NCI-H748 (cell line): ENCODE results near the gene SERTAD3.
"Not testable (repeated sequence)": the region's sequence is repeated elsewhere in the genome, so short reads cannot be mapped to it uniquely, and the experiment has no call there.

ENCODE experiments used
- DNase-seq: peaks from one replicate; lab custom pipeline; 2025; ENCODE audit not compliant: unreplicated experiment; lab: John Stamatoyannopoulos, UW

Gene SERTAD3

GRCh38 chr19:40428197-40428596, 15.9 kb downstream of the SERTAD3 start:
- DNase-seq, result not testable (repeated sequence)

- DNase-seq, result peak; percentile 100
Measured at GRCh38 chr19:40425450-40426287, 18.5 kb downstream of the SERTAD3 start, which contains the start of gene SERTAD1. SERTAD1 (minus strand) TSS chr19:40425992; CDS start chr19:40423546, 2,446 bp downstream.

GRCh38 chr19:40424637-40425449, 19.3 kb downstream of the SERTAD3 start:
- DNase-seq, result no peak

GRCh38 chr19:40423938-40424337, 20.2 kb downstream of the SERTAD3 start:
- DNase-seq, result no peak

GRCh38 chr19:40422748-40423566, 21.2 kb downstream of the SERTAD3 start:
- DNase-seq, result no peak

GRCh38 chr19:40421993-40422747, 22.0 kb downstream of the SERTAD3 start:
- no peak for DNase-seq

GRCh38 chr19:40420766-40421765, 23.1 kb downstream of the SERTAD3 start:
- peak; percentile 90 for DNase-seq

- DNase-seq, result no peak
Measured at GRCh38 chr19:40420451-40420765, 23.7 kb downstream of the SERTAD3 start.

GRCh38 chr19:40419780-40420179, 24.4 kb downstream of the SERTAD3 start:
- DNase-seq, result no peak

GRCh38 chr19:40419066-40419612, 25.0 kb downstream of the SERTAD3 start:
- DNase-seq, result no peak

GRCh38 chr19:40418040-40418439, 26.1 kb downstream of the SERTAD3 start:
- no peak for DNase-seq

- DNase-seq, result no peak
Measured at GRCh38 chr19:40417643-40417981, 26.5 kb downstream of the SERTAD3 start.

- no peak for DNase-seq
Measured at GRCh38 chr19:40416918-40417642, 27.1 kb downstream of the SERTAD3 start.

- no peak for DNase-seq
Measured at GRCh38 chr19:40415768-40416167, 28.4 kb downstream of the SERTAD3 start.

GRCh38 chr19:40414542-40415535, 29.3 kb downstream of the SERTAD3 start:
- DNase-seq, result no peak

- DNase-seq, result no peak
Measured at GRCh38 chr19:40413291-40413845, 30.8 kb downstream of the SERTAD3 start, which contains the start of gene PRX. PRX (minus strand) TSS chr19:40413378; CDS start chr19:40407932, 5,446 bp downstream.

- no peak for DNase-seq
Measured at GRCh38 chr19:40412866-40413265, 31.3 kb downstream of the SERTAD3 start.
